Upper lobe of left lung (tissue), 4 donors: ENCODE data around the gene BCL2L14.

Source experiments
- EP300 ChIP-seq, 4 donors: sonication (generic); formaldehyde crosslinking; IDR thresholded peaks; one replicate each; pipeline ENCODE4 v1.5.1; 2017; ENCODE audit warnings: antibody characterized with exemption in 4 of 4, control low read depth in 2 of 4
- POLR2AphosphoS5 ChIP-seq, 2 donors: sonication (generic); formaldehyde crosslinking; IDR thresholded peaks; one replicate each; pipeline ENCODE4 v1.5.1; 2017; ENCODE audit warnings: antibody characterized with exemption in 2 of 2
- TF ChIP-seq, protein P1 (sequence below), 6 experiments: fragments of 450-650 bp in 4 of 6; fragments of 200-600 bp in 2 of 6; sonication (generic) in 2 of 6; IDR thresholded peaks; one replicate each; pipeline ENCODE4 v1.5.1; 2016 to 2019; ENCODE audit warnings: antibody characterized with exemption in 6 of 6

DNA sequence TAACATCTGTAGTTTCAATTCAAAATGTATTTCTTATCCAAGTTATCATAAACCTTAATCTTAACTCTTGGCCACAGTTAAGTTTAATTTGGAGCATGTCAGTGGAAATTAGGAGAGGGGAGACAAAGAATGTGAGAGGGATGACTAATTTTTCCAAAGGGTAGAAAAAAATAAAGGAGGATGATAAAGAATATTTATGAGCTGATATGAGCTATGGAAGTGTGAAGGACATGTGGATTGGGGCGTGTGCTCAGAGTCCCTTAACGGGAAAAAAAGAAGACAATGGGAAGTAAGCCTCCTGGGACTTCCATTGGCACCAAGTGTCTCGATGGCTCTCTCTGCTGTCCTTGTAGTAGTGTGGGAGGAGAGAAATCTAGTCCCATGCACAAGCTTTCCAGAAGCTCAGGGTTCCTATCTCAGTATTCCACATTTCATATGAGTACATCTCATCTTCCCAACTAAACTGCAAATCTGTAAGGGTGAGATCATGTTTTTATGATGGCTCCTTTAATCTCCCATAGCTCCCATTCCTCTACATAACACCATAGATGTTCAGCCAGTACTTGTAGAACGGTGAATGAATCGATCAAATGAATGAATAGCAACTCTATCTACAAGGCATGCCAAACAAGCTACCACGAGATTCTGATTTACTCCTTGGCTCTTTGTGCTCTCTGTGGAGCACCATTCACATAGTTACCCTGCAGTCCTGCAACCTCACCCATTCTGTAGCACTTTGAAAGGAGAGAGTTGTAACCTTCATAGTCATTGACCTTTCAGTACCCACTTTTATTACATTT, 27.4 kb downstream of the BCL2L14 start:
- TF ChIP-seq, protein P1, sequence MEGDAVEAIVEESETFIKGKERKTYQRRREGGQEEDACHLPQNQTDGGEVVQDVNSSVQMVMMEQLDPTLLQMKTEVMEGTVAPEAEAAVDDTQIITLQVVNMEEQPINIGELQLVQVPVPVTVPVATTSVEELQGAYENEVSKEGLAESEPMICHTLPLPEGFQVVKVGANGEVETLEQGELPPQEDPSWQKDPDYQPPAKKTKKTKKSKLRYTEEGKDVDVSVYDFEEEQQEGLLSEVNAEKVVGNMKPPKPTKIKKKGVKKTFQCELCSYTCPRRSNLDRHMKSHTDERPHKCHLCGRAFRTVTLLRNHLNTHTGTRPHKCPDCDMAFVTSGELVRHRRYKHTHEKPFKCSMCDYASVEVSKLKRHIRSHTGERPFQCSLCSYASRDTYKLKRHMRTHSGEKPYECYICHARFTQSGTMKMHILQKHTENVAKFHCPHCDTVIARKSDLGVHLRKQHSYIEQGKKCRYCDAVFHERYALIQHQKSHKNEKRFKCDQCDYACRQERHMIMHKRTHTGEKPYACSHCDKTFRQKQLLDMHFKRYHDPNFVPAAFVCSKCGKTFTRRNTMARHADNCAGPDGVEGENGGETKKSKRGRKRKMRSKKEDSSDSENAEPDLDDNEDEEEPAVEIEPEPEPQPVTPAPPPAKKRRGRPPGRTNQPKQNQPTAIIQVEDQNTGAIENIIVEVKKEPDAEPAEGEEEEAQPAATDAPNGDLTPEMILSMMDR (IDR thresholded peaks at IDR 0.05), result no peak
- TF ChIP-seq EP300 (IDR thresholded peaks at IDR 0.05) (no peak), POLR2AphosphoS5 (IDR thresholded peaks at IDR 0.05) (no peak)
